ENCODE measurements around the gene C12orf43. TPM values are rescaled to one million over a fixed set of nuclear protein-coding genes. Genes with fewer than 3 reads are reported as not detected.

Gene C12orf43
- total and polyA plus RNA-seq, 2 of the 4 experiments (the other 2 are of a cell fraction): 12.5 to 13.5 TPM

- in situ Hi-C loops (cut with MboI; ENCODE audit: low sequenced_read_pairs): no loop called here
These were observed 25.7 kb downstream of the C12orf43 start for GRCh38 chr12:120990487-120991055.

More at GRCh38 chr12:120990487-120991055, 25.7 kb downstream of the C12orf43 start:
- Histone ChIP-seq H3K4me3 (ENCODE audit: insufficient read depth, low read depth, low read length) (no peak overlapping the region), H3K27me3 (ENCODE audit: control insufficient read depth, insufficient read depth, low read length) (peaks cover 14% of the 10 kb centered on the region; the same call in 1 of the 2 replicates), H3K79me1 (ENCODE audit: low read depth in 1 of 2, low read length in 2 of 2) (no peaks in the 10 kb centered on the region), H3K18ac (ENCODE audit: low read depth, low read length) (no peak overlapping the region), H3K36me3 (ENCODE audit: control insufficient read depth, insufficient read depth, low read length) (no peaks in the 10 kb centered on the region), H3K23ac (ENCODE audit: low read depth, low read length) (no peak overlapping the region), H3K56ac (ENCODE audit: extremely low read depth, insufficient read depth, low read length) (no peak overlapping the region), H3K4ac (ENCODE audit: low read depth, low read length) (no peak overlapping the region), H2AFZ (replicated peaks; ENCODE audit: low read length, poor library complexity) (no peak overlapping the region), H3K9me3 (ENCODE audit: control insufficient read depth, insufficient read depth, low read length) (no peaks in the 10 kb centered on the region; the same call in 1 of the 2 replicates), H2AK9ac (replicated peaks; ENCODE audit: low read depth, low read length, poor library complexity) (no peak overlapping the region), H3K9ac (ENCODE audit: low read depth, low read length) (no peak overlapping the region), H2BK15ac (ENCODE audit: low read depth, low read length) (no peak overlapping the region), H4K8ac (ENCODE audit: low read depth in 2 of 2, low read length in 2 of 2) (no peak overlapping the region), H4K5ac (ENCODE audit: low read depth, low read length) (no peak overlapping the region), H2AK5ac (ENCODE audit: low read depth, low read length) (no peak overlapping the region), H3K9me1 (ENCODE audit: insufficient read depth, low read length) (no peaks in the 10 kb centered on the region), H3K14ac (replicated peaks; ENCODE audit: low read depth, low read length) (no peak overlapping the region), H4K20me1 (ENCODE audit: insufficient read depth, low read length) (no peaks in the 10 kb centered on the region), H3K27ac (ENCODE audit: insufficient read depth, low read length) (no peak overlapping the region), H4K91ac (ENCODE audit: insufficient read depth, low read depth, low read length) (no peak overlapping the region), H3K4me1 (ENCODE audit: control insufficient read depth, insufficient read depth, low read length) (no peaks in the 10 kb centered on the region), H2BK120ac (ENCODE audit: low read depth, low read length) (no peak overlapping the region), H2BK20ac (ENCODE audit: low read depth, low read length) (no peak overlapping the region), H2BK5ac (ENCODE audit: low read depth, low read length, poor library complexity, severe bottlenecking) (no peak overlapping the region), H3K4me2 (ENCODE audit: low read depth, low read length) (no peak overlapping the region)
- no peak for DNase-seq
- ChIA-PET CTCF (no interaction called here), POLR2A (ENCODE audit: unreplicated experiment) (no interaction called here)
- WGBS, 2 experiments (ENCODE audit: extremely low coverage in 2 of 2, insufficient read length in 1 of 2): 60% methylated on average over 1 of the region's 2 CpGs; no CpG with 5 or more reads in 1 of the 2 experiments
- no TSS peak for BruUV-seq (replicated peaks)
- no peak for TF ChIP-seq RAD21 (IDR thresholded peaks at IDR 0.05; ENCODE audit: low read length)
- TF ChIP-seq CHD1 (IDR thresholded peaks at IDR 0.05; ENCODE audit: low read depth, low read length): no peak
- TF ChIP-seq SMC3 (IDR thresholded peaks at IDR 0.05; ENCODE audit: low read depth, low read length): no peak
- TF ChIP-seq ELK1 (IDR thresholded peaks at IDR 0.05; ENCODE audit: borderline replicate concordance, low read depth, low read length): no peak
- TF ChIP-seq RFX5 (IDR thresholded peaks at IDR 0.05; ENCODE audit: low read depth, low read length): no peak
- no peak for TF ChIP-seq POLR2A (IDR thresholded peaks at IDR 0.05; ENCODE audit: low read depth, low read length)
- TF ChIP-seq CTCF (conservative IDR thresholded peaks at IDR 0.05; ENCODE audit: low read depth, low read length): no peak
- intact Hi-C loops (cut with micrococcal nuclease) (no loop called here), dilution Hi-C loops (cut with HindIII; ENCODE audit: low sequenced_read_pairs, unreplicated experiment) (no loop called here)
- no peak for ATAC-seq (ENCODE audit: low read depth)
